CD4-positive, alpha-beta memory T cell (primary cell): ENCODE data around the gene SLC22A23. TPM values are rescaled to one million over a fixed set of nuclear protein-coding genes. Genes with fewer than 3 reads are reported as not detected.

Source experiments
- CTCF ChIA-PET: fragments of 350-600 bp; sonication (Branson Sonifier 250); formaldehyde crosslinking; loops from one replicate; lab custom pipeline; 2021; ENCODE audit warnings: inconsistent platforms; ENCODE audit not compliant: partially characterized antibody; lab: Charles Lee
- POLR2A ChIA-PET: fragments of 350-600 bp; sonication (Branson Sonifier 250); formaldehyde crosslinking; loops from one replicate; lab custom pipeline; 2021; ENCODE audit not compliant: partially characterized antibody; lab: Charles Lee
- DNase-seq, 5 donors: peaks; one replicate each; pipeline versions ENCODE4 v3.0.0 to v3.0.0-alpha.2; 2020 to 2022; ENCODE audit warnings: mixed read lengths in 1 of 5
- H3K27ac ChIP-seq: one replicate; pipeline ENCODE4 v1.7.0; 2013; ENCODE audit warnings: low read depth, low read length
- H3K27me3 ChIP-seq: 2 replicates; pipeline ENCODE4 v1.7.0; 2013; ENCODE audit warnings: mild to moderate bottlenecking, low read length, moderate library complexity; ENCODE audit not compliant: insufficient read depth
- H3K36me3 ChIP-seq: 2 replicates; pipeline ENCODE4 v1.7.0; 2013; ENCODE audit warnings: mild to moderate bottlenecking, low read length, moderate library complexity; ENCODE audit not compliant: insufficient read depth
- H3K4me1 ChIP-seq: 2 replicates; pipeline ENCODE4 v1.7.0; 2013; ENCODE audit warnings: mild to moderate bottlenecking, low read length, moderate library complexity; ENCODE audit not compliant: insufficient read depth
- H3K4me3 ChIP-seq, 2 donors: one replicate each; pipeline ENCODE4 v1.7.0; 2013; ENCODE audit warnings: low read length in 2 of 2, mild to moderate bottlenecking in 1 of 2
- H3K9me3 ChIP-seq, 2 donors: one replicate each; pipeline ENCODE4 v1.7.0; 2013; ENCODE audit warnings: low read length in 2 of 2, control low read depth in 1 of 2; ENCODE audit not compliant: control insufficient read depth in 1 of 2
- H3K27ac Mint-ChIP-seq, 7 donors: one replicate each; pipeline ENCODE4 v1.8.0; 2020 to 2021; ENCODE audit warnings: mixed read lengths in 7 of 7, mild to moderate bottlenecking in 6 of 7, inconsistent platforms in 3 of 7, moderate library complexity in 3 of 7
- H3K27me3 Mint-ChIP-seq, 2 donors: one replicate each; pipeline ENCODE4 v1.8.0; 2020 to 2021; ENCODE audit warnings: mixed read lengths in 2 of 2
- H3K36me3 Mint-ChIP-seq, 2 donors: one replicate each; pipeline ENCODE4 v1.8.0; 2020 to 2021; ENCODE audit warnings: mixed read lengths in 2 of 2, inconsistent platforms in 1 of 2, mild to moderate bottlenecking in 1 of 2
- H3K4me1 Mint-ChIP-seq, 4 donors: one replicate each; pipeline ENCODE4 v1.8.0; 2020 to 2021; ENCODE audit warnings: mixed read lengths in 4 of 4, mild to moderate bottlenecking in 1 of 4
- H3K4me3 Mint-ChIP-seq, 8 donors: one replicate each; pipeline ENCODE4 v1.8.0; 2020 to 2021; ENCODE audit warnings: mixed read lengths in 8 of 8, mild to moderate bottlenecking in 7 of 8, moderate library complexity in 6 of 8, inconsistent platforms in 3 of 8
- H3K9me3 Mint-ChIP-seq, 8 donors: one replicate each; pipeline ENCODE4 v1.8.0; 2020 to 2021; ENCODE audit warnings: mixed read lengths in 8 of 8, mild to moderate bottlenecking in 5 of 8, inconsistent platforms in 3 of 8, moderate library complexity in 1 of 8
- intact Hi-C: fragments of 100-400 bp; cut with micrococcal nuclease; formaldehyde crosslinking; loops from one replicate; pipeline ENCODE4 v1.15.1; 2023
- polyA plus RNA-seq, 2 donors: library from polyadenylated mRNA; unstranded; fragments of 300-500 nt; fragmentation: Illumina TruSeq; gene quantifications; one replicate each; pipeline ENCODE4 v1.2.3, GENCODE V29; 2021
- total RNA-seq, 2 experiments: library from RNA; stranded (reverse); gene quantifications; one replicate each; pipeline ENCODE4 v1.2.3, GENCODE V29; 2021

The SLC22A23 gene
- total and polyA plus RNA-seq, 4 experiments from 2014 or later = 0.32 to 12.5 (median 5.7) TPM

DNA sequence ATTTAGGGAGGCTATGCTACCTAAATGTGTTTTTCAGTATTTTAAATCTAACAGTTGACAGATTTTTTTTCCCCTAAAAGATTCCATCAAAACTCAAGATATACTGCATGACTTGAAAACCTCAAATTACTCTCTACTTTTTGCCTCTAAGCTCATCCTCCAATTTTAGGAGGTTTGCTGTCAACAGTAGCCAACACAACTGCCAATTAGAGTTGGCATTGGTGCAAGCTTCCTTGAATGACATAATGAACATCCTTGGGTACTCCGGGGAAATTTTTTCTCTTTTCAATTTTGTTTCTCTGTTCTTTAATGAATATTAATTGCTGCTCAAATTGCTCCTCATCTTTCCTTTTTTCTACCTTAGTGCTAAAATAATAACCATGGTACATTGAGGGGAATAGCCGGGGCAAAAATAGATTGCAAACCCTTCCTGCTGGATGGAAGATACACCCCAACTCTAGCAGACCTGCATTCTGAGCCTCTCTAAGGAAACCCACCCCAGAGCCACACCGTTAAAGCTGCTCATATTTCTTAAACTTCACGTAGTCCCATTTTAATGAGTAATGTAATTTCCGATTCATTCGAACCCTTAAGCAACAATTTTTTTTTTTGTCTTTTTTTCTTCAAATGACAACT is 34.3 kb downstream of the SLC22A23 start:
- Mint-ChIP-seq H3K4me3 (no peak overlapping the region), H3K4me1 (peaks cover 0 to 1% (median 0%) of the 10 kb centered on the region in 4 donors), H3K27me3 (no peaks in the 10 kb centered on the region), H3K27ac (no peak overlapping the region), H3K9me3 (no peaks in the 10 kb centered on the region), H3K36me3 (peaks cover 0 to 2% of the 10 kb centered on the region in 2 donors)
- no peak overlapping the region for H3K27ac ChIP-seq
- H3K4me3 ChIP-seq = no peak overlapping the region
- CTCF ChIA-PET = interaction anchor here (1.1 to 1.9 kb wide), 2 partner anchors 11 to 12 kb away, joined by 3 to 4 read pairs; no protein-coding TSS in a partner anchor
- no peaks in the 10 kb centered on the region for H3K4me1 ChIP-seq
- DNase-seq = no peak
- H3K36me3 ChIP-seq = no peaks in the 10 kb centered on the region
- POLR2A ChIA-PET = no interaction called here
- no peaks in the 10 kb centered on the region for H3K27me3 ChIP-seq
- H3K9me3 ChIP-seq = no peaks in the 10 kb centered on the region
- intact Hi-C loops = no loop called here

DNA sequence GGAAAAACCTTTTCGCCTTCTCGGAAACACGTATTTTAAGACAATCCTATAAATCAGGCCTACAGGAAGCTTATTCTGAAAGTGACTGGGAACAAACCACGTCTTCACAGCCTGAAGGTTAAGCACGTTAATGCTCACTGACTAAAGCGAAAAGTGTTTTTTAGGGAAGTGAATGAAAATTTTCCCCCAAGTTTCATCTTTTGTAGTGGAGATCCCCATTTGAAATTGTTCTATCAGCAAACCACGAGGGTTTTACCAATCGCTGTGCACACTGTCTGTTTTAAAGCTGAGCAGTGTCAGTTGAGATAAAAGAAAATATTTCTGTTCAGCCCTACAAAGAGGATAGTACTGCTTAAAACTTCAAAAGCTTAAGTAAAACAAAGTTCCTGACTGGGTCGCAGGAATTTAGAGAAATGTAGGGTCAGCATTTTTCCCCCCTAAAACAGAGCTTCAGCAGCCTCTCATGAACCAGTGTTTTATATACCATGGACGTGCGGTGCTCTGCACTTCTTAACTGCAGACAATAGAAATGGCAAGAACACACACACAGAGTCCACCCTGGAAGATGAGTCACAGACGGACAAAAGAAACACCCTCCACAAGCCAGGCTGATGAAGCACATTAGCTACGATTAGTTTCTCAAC is 34.9 kb downstream of the SLC22A23 start:
- DNase-seq = no peak
- Mint-ChIP-seq H3K27ac (no peak overlapping the region), H3K27me3 (no peaks in the 10 kb centered on the region), H3K36me3 (peaks cover 0 to 2% of the 10 kb centered on the region in 2 donors), H3K4me1 (peaks cover 0 to 1% (median 0%) of the 10 kb centered on the region in 4 donors), H3K4me3 (no peak overlapping the region), H3K9me3 (no peaks in the 10 kb centered on the region)
- no peak overlapping the region for H3K27ac ChIP-seq
- H3K4me3 ChIP-seq = no peak overlapping the region
- ChIA-PET CTCF (interaction anchor here (1.1 to 1.9 kb wide), 2 partner anchors 11 to 12 kb away, joined by 3 to 4 read pairs; no protein-coding TSS in a partner anchor), POLR2A (no interaction called here)
- no peaks in the 10 kb centered on the region for H3K27me3 ChIP-seq
- no peaks in the 10 kb centered on the region for H3K36me3 ChIP-seq
- H3K4me1 ChIP-seq = no peaks in the 10 kb centered on the region
- no peaks in the 10 kb centered on the region for H3K9me3 ChIP-seq
- intact Hi-C loops = no loop called here

DNA sequence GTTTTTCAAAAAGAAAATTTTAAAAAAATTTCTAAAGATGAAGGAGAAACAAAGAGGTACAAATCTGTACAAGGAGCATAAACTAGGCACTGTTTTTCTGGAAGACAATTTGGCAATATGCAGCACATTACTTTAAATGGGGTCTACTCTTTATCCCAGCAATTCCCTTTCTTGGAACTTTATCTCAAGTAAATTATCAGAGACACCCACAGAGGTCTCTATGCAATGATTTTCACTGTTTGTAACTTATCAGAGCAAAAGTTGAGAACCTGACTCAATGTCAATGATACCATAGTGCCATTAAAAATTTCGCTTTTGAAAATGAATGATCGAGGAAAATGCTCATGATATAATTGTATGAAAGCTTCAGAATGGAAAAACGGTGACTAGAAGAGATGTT is 35.7 kb downstream of the SLC22A23 start:
- no peaks in the 10 kb centered on the region for H3K27me3 Mint-ChIP-seq
- no peaks in the 10 kb centered on the region for H3K36me3 Mint-ChIP-seq
- ChIA-PET CTCF (no interaction called here), POLR2A (no interaction called here)
- H3K4me1 Mint-ChIP-seq = peaks cover 0 to 1% (median 0%) of the 10 kb centered on the region in 4 donors
- no peak overlapping the region for H3K4me3 Mint-ChIP-seq
- intact Hi-C loops = no loop called here
- Histone ChIP-seq H3K27me3 (no peaks in the 10 kb centered on the region), H3K27ac (no peak overlapping the region), H3K36me3 (no peaks in the 10 kb centered on the region), H3K4me1 (no peaks in the 10 kb centered on the region), H3K9me3 (no peaks in the 10 kb centered on the region), H3K4me3 (no peak overlapping the region)
- H3K9me3 Mint-ChIP-seq = no peaks in the 10 kb centered on the region
- no peak for DNase-seq
- no peak overlapping the region for H3K27ac Mint-ChIP-seq

DNA sequence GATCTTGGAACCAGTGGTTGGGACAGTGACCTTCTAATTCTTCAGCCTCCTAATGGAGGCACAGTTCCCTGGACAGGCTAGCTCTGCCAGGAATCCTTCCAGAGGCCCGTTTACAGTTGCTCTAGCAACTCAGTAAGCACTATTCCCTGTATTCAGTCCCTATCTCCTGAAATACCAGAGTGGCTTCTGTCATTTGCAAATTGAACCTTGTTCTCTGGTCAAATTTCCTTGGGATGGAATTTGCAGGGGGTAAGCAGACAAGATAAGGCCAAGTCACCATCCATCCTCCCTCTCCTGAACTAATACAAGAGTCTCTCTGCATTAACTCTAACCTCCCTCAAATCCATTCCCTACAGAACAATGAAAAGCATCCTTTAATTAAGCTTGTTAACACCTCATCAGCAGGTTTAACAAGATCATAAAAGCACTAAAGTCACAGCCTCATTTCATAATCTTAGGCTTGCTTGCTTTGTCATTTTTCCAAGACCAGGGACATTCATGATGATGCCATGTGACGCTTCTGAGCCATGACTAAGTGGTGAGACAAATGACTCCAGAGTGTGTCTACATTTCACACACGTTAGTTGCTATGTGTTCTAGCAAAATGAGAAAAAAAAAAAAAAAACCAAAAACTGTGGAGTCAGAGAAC is 37.1 kb downstream of the SLC22A23 start:
- no peak overlapping the region for H3K4me3 Mint-ChIP-seq
- intact Hi-C loops = no loop called here

DNA sequence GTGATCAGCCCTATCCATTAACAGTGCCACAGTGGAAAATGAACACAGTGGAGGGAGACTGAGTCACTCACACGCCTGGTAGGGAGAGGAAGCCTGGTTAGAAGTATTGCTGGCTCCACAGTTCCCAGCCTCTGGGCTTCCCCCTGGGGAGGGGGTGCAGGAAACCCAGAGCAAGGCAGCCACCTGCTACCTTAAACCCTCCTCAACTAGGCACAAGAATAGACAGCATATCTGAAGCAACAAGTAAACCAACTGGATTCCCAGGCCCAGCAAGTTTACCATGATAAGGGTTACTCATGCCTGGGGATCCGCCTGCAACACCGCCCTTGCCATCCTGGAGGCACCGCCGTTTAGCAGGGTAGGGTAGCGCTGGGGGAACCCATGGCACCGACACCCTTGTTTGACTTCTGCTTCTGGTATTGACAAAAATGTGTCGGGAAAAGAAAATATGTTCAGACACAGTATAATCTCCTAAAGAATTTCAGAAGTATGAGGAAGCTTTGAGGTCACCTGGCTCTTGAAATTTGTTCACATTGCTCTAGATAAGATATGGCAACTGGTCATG is 38.3 kb downstream of the SLC22A23 start:
- peaks cover 5 to 13% (median 10%) of the 10 kb centered on the region in 4 donors for H3K4me1 Mint-ChIP-seq
- H3K9me3 Mint-ChIP-seq = no peaks in the 10 kb centered on the region
- peaks cover 0 to 1% of the 10 kb centered on the region in 2 donors for H3K36me3 Mint-ChIP-seq
- intact Hi-C loops = no loop called here
- H3K4me3 Mint-ChIP-seq = no peak overlapping the region
- Histone ChIP-seq H3K4me3 (no peak overlapping the region), H3K27ac (no peak overlapping the region), H3K9me3 (no peaks in the 10 kb centered on the region), H3K4me1 (peaks cover 11% of the 10 kb centered on the region), H3K36me3 (no peaks in the 10 kb centered on the region), H3K27me3 (no peaks in the 10 kb centered on the region)
- CTCF ChIA-PET = no interaction called here
- H3K27ac Mint-ChIP-seq = no peak overlapping the region
- no peaks in the 10 kb centered on the region for H3K27me3 Mint-ChIP-seq
- DNase-seq = no peak
- POLR2A ChIA-PET = no interaction called here

More for the DNA sequence above, 37.1 kb downstream of the SLC22A23 start:
- Mint-ChIP-seq H3K4me1 (peaks cover 4 to 9% (median 6%) of the 10 kb centered on the region in 4 donors), H3K36me3 (peaks cover 0 to 1% of the 10 kb centered on the region in 2 donors), H3K27ac (peak overlapping the region in 1 of 7 donors; percentile 14), H3K9me3 (no peaks in the 10 kb centered on the region), H3K27me3 (no peaks in the 10 kb centered on the region)
- Histone ChIP-seq H3K9me3 (no peaks in the 10 kb centered on the region), H3K36me3 (no peaks in the 10 kb centered on the region), H3K27ac (no peak overlapping the region), H3K4me3 (no peak overlapping the region), H3K27me3 (no peaks in the 10 kb centered on the region), H3K4me1 (peaks cover 5% of the 10 kb centered on the region)
- ChIA-PET POLR2A (no interaction called here), CTCF (no interaction called here)
- DNase-seq = no peak

DNA sequence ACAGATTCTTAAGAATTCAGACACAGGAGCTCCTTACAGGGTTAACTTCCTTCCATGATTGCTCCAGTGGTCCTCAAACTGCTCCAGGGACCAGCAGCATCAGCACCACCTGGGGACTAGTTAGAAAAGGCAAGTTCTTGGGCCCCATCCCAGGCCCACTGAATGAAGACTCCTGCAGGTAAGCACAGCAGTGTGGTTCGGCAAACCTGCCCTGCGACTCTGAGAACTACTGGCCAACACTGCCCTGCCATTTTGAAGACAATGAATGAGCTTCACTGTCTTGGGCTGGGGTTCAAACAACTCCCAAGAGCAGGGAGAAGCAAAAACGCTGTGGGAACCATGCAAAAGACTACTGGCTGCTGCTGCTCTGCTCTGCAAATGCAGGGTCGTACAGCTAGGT is 39.4 kb downstream of the SLC22A23 start:
- Histone ChIP-seq H3K36me3 (no peaks in the 10 kb centered on the region), H3K9me3 (no peaks in the 10 kb centered on the region), H3K4me3 (no peak overlapping the region), H3K27me3 (no peaks in the 10 kb centered on the region), H3K27ac (no peak overlapping the region), H3K4me1 (peaks cover 11% of the 10 kb centered on the region)
- ChIA-PET CTCF (no interaction called here), POLR2A (no interaction called here)
- Mint-ChIP-seq H3K36me3 (peaks cover 1 to 5% of the 10 kb centered on the region in 2 donors), H3K27ac (no peak overlapping the region), H3K4me3 (no peak overlapping the region), H3K4me1 (peaks cover 5 to 15% (median 10%) of the 10 kb centered on the region in 4 donors), H3K9me3 (peaks cover 0 to 3% (median 0%) of the 10 kb centered on the region in 8 donors), H3K27me3 (no peaks in the 10 kb centered on the region)
- DNase-seq = no peak
- intact Hi-C loops = no loop called here

DNA sequence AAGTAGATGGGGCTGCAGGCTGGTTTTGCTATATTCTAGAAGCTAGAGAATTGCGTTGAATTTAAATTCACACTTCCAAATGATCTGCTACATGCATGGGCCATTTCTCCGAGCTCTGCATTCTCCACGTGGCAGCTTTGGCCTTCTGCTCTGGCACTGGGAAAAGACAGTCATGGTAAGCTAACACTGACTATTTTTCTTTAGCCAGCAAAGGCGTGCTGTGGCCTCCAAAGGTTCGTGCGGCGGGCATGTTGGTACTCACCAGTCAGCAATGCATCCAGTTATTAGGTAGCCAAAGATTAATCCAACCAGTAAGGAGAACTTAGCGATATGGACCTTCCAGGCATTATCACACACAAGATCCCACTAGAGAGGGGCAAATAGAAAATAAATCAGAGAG is 41.4 kb downstream of the SLC22A23 start:
- H3K27ac ChIP-seq = no peak overlapping the region
- ChIA-PET POLR2A (no interaction called here), CTCF (interaction anchor here (0.7 to 1.3 kb wide), 5 partner anchors 12 to 311 kb away, joined by 3 to 5 read pairs (median 3); no protein-coding TSS in a partner anchor)
- H3K36me3 ChIP-seq = no peaks in the 10 kb centered on the region
- intact Hi-C loops = no loop called here
- no peaks in the 10 kb centered on the region for H3K27me3 Mint-ChIP-seq
- H3K36me3 Mint-ChIP-seq = peaks cover 7 to 12% of the 10 kb centered on the region in 2 donors
- peaks cover 10 to 18% (median 16%) of the 10 kb centered on the region in 4 donors for H3K4me1 Mint-ChIP-seq
- no peaks in the 10 kb centered on the region for H3K27me3 ChIP-seq
- H3K4me1 ChIP-seq = peaks cover 11% of the 10 kb centered on the region
- DNase-seq = no peak
- H3K9me3 ChIP-seq = no peaks in the 10 kb centered on the region
- peak overlapping the region in 1 of 7 donors; percentile 29 for H3K27ac Mint-ChIP-seq
- H3K9me3 Mint-ChIP-seq = peaks cover 0 to 3% (median 0%) of the 10 kb centered on the region in 8 donors
- no peak overlapping the region for H3K4me3 ChIP-seq
- H3K4me3 Mint-ChIP-seq = no peak overlapping the region
